NCI-H82 (cell line): ENCODE data around the gene FNDC3A.
"Not testable (repeated sequence)": the region's sequence is repeated elsewhere in the genome, so short reads cannot be mapped to it uniquely, and the experiment has no call there.

Source experiments
- DNase-seq: peaks from one replicate; lab custom pipeline; 2025; lab: John Stamatoyannopoulos, UW

FNDC3A gene

DNA sequence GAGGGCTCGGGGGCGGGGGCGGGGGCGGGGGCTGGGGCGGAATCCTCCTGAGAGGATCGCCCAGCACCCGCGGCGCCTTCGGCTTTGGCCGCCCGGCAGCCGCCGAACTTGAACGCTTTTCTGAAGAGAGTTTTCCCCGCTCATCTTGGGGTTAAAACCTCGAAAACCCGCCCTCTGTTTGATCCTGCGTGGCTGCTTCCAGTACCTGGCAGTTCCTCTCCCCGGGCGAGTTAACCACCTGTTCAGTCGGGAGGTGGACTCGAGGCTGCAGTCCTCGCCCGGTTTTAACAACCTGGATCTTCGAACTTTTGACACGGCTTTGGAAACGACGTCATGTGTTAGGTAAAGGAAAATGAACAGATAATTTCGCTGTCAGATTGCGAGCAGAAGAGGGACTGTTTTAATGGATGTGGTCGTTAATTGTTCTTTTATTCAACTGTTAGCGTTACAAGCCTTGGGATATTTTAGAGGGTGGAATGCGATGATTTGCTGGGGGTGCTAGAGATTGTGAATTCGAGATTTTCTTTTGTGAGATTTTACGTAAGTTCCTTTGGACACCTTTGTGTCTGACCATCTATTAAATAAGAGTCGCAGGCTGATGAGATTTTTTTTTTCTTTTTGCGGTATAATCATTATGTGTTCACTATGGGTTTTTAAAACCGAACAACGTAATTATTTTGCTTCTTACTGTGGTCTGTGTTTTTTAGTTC, 1.0 kb downstream of the FNDC3A start:
- DNase-seq, result no peak

DNA sequence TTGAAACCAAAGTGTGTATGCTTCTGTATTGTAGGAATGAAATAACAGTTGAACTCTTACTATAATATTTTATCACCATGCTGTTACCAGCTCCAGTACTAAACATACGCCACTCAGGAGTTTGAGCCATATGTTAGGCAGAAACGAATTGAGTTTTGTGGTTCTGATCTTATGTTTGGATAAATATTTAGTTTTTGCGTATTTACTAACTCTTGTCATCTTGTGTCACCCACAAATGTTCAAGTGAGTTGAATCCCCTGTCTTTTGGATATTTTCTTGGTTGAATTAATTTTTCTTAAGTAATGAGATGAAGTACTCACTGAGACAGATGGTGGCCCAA, 1.5 kb downstream of the FNDC3A start:
- DNase-seq, result peak; percentile 51

DNA sequence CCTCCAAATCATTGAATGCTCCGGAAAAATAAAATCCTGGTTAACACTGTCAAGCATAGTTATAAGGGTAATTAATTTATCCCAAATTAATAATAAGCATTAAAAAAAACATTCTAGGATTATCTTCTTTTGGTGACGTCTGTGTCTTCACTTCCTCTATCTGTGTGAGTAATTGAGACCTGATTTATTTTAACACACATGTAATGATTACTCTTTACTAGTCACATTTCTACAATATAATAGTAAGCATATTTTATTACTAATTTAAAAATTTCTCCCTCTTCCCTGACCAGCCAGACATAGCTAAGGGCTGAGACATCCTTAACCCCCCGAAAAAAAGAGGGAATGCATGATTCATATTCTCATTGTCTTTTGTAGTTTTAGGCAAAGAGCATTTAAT, 2.3 kb downstream of the FNDC3A start:
- DNase-seq, result no peak

DNA sequence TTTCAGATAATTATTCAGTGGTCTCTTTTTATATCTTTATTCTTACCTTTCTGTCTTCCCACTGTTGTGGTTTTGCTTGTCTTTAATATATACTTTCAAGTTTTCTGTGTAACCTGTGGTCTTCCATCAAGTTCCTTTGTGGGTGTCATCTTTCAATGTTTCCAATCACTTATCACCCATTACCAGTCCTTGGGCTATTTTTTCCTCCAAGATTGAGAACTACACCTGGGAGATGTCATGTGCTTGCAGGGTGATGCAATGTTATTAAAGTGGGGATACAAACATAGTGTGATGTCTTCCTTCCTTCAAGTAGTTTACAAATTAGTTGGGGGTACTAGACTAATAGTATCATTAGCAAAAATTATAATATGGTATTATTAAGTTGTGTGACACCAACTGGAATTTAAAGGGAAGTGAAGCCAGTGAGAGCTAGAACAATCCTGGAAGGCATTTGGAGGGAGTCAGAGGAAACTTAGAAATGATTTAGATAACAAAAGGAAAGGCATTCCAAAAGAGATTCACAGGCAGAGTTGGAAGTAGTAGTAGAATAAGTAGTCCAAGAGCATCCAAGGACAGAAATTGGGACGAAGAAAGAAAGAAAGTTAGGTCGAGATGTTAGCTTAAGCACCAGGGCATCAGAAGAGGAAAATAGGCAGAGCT, 3.4 kb downstream of the FNDC3A start:
- DNase-seq, result peak; percentile 48

DNA sequence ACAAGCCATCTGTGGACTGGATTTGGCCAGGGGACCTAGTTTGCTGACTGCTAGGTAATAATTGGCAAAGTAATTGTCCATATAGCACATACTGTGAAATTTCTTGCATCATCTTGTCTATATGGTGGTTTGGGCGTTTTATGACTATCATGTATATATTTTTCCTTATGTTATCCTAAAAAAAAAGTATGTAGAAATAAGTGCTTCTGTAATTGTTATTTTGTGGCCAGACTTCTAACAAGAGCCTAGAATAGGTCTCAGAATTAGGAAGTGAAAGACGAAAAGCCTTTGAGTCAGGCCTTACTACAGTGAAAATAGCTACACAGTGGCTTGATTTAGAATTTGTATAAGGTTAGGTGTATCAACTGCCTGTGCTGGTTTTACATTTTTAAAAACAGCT, 4.2 kb downstream of the FNDC3A start:
- no peak for DNase-seq

DNA sequence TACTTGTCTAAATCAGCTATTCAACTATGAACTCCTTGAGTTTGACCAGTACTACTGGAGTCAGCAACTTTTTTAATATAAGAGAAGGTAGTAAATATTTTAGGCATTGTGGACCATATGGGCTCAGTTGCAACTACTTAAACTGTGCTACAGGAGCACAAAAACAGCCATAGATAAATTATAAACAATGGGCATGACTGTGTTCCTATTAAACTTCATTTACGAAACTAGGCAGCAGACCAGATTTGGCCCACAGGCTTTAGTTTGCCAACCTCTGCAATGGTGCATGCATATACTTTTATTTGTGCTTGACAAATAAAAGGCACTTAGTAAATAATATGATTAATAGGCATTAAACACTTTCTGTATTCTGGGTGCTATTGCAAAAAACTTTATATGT, 7.6 kb downstream of the FNDC3A start:
- DNase-seq, result no peak

GRCh38 chr13:48985756-48986155, 10.0 kb downstream of the FNDC3A start:
- DNase-seq, result no peak

DNA sequence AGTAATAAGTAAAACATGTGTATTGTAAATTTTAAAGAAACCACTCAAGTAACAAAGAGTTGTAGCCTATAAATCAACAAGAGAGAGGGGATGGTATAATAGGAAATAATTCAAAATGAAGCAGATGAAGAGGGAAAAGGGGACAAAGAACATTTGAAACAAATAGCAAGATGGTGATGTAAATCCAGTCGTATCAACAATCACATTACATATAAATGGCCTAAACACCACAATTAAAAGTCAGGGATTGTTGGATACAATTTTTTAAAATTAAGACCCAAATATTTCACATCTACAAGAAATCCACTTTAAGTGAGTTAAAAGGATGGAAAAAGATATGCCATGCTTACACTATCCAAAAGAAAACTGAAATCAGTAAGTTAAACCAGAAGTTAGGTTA, 15.2 kb downstream of the FNDC3A start:
- DNase-seq, result no peak

DNA sequence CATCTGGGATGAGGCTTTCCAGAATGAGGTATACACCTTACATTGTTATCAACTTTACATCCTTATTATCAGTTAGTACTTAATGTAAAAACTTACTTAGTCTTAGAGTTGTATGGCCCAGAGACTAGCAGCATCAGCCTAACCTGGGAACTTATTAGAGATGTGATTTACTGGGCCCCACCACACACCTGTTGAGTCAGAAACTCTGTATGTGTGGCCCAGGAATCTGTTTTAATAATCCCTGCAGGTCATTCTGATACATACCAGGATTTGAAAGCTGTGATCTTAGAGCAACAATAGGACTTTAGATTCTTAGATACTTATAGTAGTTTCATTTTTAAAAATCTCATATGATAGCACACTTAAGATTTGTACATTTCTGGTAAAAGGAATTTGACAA, 17.4 kb downstream of the FNDC3A start:
- DNase-seq, result peak; percentile 6

- DNase-seq, result no peak
These were observed 19.0 kb downstream of the FNDC3A start for GRCh38 chr13:48994706-48995105.

GRCh38 chr13:48998641-48999292, 23.1 kb downstream of the FNDC3A start:
- DNase-seq, result no peak

DNA sequence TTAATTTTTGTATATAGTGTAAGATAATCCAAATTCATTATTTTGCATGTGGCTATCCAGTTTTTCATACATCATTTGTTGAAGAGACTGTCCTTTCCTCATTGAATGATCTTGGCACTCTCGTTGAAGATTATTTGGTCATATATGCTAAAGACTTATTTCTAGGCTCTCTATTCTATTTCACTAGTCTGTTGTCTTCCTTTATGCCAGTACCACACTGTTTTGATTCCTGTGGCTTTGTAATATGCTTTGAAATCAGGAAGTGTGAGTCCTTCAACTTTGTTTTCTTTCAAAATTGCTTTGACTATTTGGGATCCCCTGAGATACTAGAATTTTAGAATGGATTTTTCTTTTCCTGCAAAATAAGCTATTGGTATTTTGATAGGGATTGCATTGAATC, 24.5 kb downstream of the FNDC3A start:
- DNase-seq, result no peak

DNA sequence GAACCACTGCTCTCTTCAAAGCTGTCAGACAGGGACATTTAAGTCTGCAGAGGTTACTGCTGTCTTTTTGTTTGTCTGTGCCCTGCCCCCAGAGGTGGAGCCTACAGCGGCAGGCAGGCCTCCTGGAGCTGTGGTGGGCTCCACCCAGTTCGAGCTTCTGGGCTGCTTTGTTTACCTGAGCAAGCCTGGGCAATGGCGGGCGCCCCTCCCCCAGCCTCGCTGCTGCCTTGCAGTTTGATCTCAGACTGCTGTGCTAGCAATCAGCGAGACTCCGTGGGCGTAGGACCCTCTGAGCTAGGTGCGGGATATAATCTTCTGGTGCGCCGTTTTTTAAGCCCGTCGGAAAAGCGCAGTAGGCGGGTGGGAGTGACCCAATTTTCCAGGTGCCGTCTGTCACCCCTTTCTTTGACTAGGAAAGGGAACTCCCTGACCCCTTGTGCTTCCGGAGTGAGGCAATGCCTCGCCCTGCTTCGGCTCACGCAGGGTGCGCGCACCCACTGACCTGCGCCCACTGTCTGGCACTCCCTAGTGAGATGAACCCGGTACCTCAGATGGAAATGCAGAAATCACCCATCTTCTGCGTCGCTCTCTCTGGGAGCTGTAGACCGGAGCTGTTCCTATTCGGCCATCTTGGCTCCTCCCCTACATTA, 43.4 kb downstream of the FNDC3A start:
- not testable (repeated sequence) for DNase-seq

DNA sequence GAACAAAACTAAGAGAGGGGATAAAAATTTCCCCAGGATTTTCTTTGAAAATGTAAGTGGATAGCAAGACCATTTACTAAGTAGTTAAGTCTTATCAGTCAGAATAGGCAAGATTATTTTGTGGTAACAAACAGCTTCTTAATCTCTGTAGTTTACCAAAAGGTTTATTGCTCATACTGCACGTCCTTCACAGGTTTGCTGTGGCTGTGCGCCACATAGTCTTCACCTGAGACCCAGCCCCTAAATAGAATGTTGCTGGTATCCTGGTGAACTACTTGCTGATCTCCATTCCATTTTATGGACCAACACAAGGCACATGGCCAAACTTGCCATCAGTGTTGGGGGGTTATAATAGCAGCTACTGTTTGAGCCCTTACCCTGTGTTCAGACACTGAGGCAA, 44.6 kb downstream of the FNDC3A start:
- DNase-seq, result no peak

- DNase-seq, result no peak
These were observed 45.3 kb downstream of the FNDC3A start for GRCh38 chr13:49020940-49021553.

- no peak for DNase-seq
These were observed 46.2 kb downstream of the FNDC3A start for GRCh38 chr13:49021953-49022352.

DNA sequence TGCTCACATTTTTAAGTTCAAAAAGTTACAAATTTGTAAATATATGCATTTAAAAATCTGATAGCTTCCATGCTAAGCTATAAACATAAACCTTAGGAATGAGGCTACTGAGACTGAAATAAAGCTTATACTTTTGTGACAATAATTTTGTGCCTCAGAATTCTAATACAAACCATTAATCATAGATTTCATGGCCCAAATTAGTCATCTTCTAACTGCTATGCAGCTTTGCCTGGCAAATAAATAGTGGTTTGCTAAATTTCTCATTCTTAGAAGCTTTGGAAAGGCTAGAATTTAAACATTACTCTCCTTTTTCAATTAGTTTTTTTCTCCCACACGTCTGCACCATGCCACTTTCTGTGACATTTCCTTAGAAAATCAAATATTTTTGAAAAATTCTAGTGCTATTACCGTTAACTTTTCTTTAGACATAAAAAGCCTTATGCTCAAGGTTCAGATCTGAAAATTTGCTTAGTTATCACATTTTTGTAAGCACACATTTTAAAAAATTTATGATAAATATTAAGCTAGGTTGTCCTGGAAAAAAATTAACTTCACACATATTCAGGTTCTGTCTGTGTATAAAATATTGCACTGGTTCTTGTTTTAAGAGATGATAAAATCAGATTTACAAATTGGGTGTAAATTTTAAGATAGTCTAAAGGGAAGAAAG, 46.9 kb downstream of the FNDC3A start:
- no peak for DNase-seq

DNA sequence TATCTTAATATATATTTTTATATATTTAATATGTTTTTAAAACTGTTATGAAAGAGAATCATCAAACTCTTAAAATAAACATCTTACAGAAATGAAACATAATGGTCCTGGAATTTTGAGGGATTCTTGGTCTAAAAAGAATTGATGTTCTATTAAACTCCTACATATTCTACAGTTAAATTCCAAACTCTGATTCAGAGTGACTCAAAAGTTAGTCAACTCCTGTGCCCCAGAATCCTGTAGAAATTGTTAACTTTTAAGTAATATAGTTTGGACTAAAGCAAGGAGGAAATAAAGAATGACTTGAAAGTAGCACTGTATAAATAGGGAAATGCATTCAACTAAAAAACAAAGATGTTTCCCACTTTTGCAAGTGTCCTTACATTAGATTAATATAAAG, 47.7 kb downstream of the FNDC3A start:
- DNase-seq, result no peak

DNA sequence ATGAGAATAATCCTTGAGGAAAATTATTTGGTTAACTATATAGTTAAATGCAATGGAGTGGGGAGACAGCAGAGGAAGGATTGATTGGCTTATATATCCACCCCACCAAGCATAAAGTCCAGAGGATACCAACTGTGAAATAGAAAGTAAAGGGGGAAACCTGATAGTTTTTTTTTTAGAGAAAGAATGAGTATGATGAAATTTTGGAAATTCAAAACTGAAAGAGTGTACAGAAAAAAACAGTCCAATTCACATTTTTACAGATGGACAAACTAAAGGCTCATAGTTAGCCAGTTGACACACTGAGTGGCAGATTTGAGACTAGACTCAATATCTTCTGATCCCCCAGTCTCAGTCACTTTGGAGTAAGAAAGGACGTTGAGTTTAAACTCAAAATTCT, 51.1 kb downstream of the FNDC3A start:
- DNase-seq, result no peak

DNA sequence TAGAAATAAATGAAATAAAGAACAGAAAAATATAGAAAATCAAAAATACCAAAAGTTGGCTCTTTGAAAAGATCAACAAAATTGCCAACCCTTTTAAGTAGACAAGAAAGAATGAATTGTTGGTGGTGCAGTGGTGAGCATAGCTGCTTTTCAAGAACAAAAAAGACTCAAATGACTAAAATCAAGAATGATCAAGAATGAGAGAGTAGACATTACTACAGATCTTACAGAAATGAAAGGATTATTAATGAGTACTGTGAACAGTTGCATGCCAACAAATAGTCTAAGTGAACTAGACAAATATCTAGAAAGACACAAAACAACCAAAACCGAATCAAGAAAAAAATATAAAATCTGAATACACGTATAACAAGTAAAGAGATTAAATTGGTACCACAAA, 53.9 kb downstream of the FNDC3A start:
- DNase-seq, result no peak

- DNase-seq, result no peak
These were observed 54.5 kb downstream of the FNDC3A start for GRCh38 chr13:49030213-49030612.

DNA sequence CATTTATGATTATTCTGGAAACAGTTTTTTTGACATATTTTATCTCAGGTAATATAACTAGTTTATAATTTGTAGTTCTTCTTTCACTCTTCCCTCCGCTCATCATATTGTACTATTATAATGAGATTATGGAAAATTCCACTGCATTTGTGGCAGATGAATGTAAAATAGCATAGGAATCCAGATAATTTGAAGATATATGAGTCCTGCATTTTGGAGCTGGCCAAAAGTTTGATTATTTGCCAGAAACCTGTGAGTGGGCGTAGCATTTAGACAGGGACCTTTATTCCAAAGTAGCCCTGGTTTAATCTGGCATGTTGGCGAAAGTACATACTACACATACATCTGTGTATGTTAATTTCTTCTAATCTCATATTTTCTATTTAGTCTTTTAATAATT, 65.2 kb downstream of the FNDC3A start:
- DNase-seq, result no peak
